Upper lobe of right lung (tissue), 1 donor: Measurements from ENCODE around the gene FAM131C. TPM values are rescaled to one million over a fixed set of nuclear protein-coding genes. Genes with fewer than 3 reads are reported as not detected.

Experiments
- ATAC-seq: fragments of 200-7000 bp; cut with Tn5 transposase; one replicate; pipeline ENCODE4 v1.9.1; 2020; ENCODE audit warnings: mild to moderate bottlenecking, moderate library complexity
- DNase-seq: peaks from one replicate; pipeline ENCODE4 v3.0.0-alpha.2; 2020
- H3K27ac ChIP-seq: fragments of 200-600 bp; one replicate; pipeline ENCODE4 v1.8.0; 2022
- H3K27me3 ChIP-seq: fragments of 200-600 bp; one replicate; pipeline ENCODE4 v1.8.0; 2022; ENCODE audit warnings: mild to moderate bottlenecking
- H3K36me3 ChIP-seq: fragments of 200-600 bp; one replicate; pipeline ENCODE4 v1.8.0; 2022
- H3K4me1 ChIP-seq: fragments of 200-600 bp; one replicate; pipeline ENCODE4 v1.8.0; 2022
- H3K4me3 ChIP-seq: fragments of 200-600 bp; one replicate; pipeline ENCODE4 v1.8.0; 2022; ENCODE audit warnings: mild to moderate bottlenecking
- H3K9me3 ChIP-seq: fragments of 200-600 bp; one replicate; pipeline ENCODE4 v1.8.0; 2022
- intact Hi-C: fragments of 100-400 bp; cut with DNase I; formaldehyde crosslinking; loops from one replicate; pipeline ENCODE4 v1.11.0; 2022
- total RNA-seq: library from RNA; stranded (reverse); fragmentation: NEBNext Ultra II Directional; extraction: Animal tissue kit (Norgen Biotek cat#: 25700); gene quantifications from one replicate; pipeline ENCODE4 v1.2.1, GENCODE V29; 2021
- TF ChIP-seq, protein P1 (sequence below): fragments of 200-600 bp; IDR thresholded peaks from one replicate; pipeline ENCODE4 v1.8.0; 2022; ENCODE audit warnings: antibody characterized with exemption
- donor health status: DM: no; HTN: yes; CAD: no; lungs with severe emphysema.

The FAM131C gene
- total RNA-seq, 1 donor from 2014 or later: not detected

DNA sequence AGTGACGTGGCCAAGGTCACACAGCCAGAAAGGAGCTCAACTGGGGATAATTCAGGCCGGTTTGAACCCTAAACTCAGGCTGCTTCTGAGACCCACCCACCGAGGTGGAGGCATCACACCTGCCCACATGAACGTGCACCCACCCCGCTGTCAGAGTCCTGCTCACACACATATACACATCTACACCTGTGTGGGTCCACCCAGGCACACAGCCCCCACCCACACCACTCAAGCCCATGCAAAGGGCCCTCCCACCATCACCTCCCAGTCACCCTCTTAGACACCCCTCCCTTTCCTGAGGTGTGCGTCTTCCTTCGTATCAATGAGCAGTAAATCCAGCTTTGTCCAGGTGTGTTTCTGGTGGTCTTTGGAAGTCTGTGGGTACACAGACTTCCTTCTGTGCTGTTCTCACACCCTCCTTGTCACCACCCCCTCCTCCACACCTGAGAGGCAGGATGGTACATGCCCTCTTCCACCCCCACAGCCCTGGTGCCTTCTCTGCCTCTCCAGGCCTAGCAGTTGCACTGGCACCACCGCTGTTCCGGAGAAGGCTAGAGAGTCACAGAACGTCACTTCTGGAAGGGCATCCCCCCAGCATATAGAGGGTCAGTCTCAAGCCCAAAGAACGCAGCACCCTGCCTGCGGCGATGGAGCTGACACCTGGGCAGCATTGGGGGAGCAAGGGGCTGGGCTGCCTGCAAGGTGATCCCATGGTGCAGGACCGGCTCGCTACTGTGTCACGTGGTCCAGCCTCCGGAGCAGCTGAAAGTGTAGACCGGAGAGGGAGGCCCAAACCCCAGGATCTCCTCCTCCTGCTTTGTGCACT is 18.9 kb upstream of the FAM131C start:
- ATAC-seq (no peak), DNase-seq (no peak)
- Histone ChIP-seq H3K36me3 (no peaks in the 10 kb centered on the region), H3K27me3 (no peaks in the 10 kb centered on the region), H3K4me3 (no peak overlapping the region), H3K4me1 (no peaks in the 10 kb centered on the region), H3K27ac (no peak overlapping the region), H3K9me3 (no peaks in the 10 kb centered on the region)
- intact Hi-C loops: no loop called here
- TF ChIP-seq, protein P1, sequence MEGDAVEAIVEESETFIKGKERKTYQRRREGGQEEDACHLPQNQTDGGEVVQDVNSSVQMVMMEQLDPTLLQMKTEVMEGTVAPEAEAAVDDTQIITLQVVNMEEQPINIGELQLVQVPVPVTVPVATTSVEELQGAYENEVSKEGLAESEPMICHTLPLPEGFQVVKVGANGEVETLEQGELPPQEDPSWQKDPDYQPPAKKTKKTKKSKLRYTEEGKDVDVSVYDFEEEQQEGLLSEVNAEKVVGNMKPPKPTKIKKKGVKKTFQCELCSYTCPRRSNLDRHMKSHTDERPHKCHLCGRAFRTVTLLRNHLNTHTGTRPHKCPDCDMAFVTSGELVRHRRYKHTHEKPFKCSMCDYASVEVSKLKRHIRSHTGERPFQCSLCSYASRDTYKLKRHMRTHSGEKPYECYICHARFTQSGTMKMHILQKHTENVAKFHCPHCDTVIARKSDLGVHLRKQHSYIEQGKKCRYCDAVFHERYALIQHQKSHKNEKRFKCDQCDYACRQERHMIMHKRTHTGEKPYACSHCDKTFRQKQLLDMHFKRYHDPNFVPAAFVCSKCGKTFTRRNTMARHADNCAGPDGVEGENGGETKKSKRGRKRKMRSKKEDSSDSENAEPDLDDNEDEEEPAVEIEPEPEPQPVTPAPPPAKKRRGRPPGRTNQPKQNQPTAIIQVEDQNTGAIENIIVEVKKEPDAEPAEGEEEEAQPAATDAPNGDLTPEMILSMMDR: no peak

DNA sequence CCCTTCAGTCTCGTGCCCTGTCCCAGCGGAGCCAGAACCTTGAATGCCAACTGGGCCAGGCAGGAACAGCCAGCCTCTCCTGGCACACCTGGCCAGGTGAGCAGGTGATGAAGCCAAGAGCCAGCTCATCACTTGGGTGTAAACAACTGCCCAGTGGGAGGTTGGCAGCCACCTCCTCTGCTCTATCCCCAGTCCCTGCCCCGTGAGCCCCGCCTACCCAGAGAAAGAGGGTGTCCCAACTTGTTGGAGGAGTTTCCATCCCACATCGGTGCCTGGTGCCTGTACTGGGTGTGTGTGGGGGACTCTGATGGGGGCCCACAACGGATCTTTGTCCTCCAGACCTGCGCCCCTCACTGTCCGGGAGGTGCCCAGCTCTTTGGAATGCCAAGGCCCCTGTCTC is 17.8 kb upstream of the FAM131C start:
- no peaks in the 10 kb centered on the region for H3K36me3 ChIP-seq
- no peak overlapping the region for H3K27ac ChIP-seq
- no peak for ATAC-seq
- H3K9me3 ChIP-seq: no peaks in the 10 kb centered on the region
- no peaks in the 10 kb centered on the region for H3K27me3 ChIP-seq
- no peaks in the 10 kb centered on the region for H3K4me1 ChIP-seq
- DNase-seq: no peak
- H3K4me3 ChIP-seq: no peak overlapping the region
- TF ChIP-seq, protein P1: no peak
- intact Hi-C loops: no loop called here

DNA sequence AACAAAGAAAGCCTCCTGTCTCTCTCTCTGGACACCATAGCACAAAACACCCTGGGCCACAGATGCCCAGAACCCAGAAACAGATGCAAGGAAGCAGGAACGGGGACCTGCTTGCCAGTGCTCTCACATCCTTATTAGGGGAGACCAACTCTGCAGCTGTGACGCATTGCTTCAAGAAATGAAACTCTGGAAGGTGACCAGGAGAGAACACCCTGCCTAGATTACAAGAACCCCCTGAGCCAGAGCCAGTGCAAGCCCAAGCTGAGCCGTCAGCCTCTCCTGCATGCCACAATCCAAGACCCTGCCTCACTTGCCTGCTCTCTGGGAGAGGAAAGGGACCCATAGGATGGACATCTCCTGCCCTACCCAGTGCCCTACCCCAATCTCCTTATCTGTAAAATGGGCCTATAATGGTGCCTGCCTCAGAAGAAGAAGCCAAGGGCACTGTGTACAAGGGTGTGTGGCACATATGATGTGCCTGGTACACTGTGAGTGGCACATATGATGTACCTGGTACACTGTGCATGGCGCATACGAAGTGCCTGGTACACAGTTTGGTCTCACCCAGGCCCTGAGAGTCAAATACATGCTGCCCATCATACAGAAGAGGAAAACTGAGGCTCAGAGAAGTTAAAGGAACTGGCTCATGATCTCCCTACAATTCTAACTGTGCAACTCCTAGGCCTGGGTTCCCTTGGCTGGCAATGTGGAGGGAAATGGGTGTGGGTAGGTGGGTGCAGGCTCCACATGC is 16.8 kb upstream of the FAM131C start:
- no peak for DNase-seq
- TF ChIP-seq, protein P1: no peak
- Histone ChIP-seq H3K27me3 (no peaks in the 10 kb centered on the region), H3K27ac (no peak overlapping the region), H3K4me3 (no peak overlapping the region), H3K4me1 (no peaks in the 10 kb centered on the region), H3K9me3 (no peaks in the 10 kb centered on the region), H3K36me3 (no peaks in the 10 kb centered on the region)
- intact Hi-C loops: no loop called here
- ATAC-seq: no peak

DNA sequence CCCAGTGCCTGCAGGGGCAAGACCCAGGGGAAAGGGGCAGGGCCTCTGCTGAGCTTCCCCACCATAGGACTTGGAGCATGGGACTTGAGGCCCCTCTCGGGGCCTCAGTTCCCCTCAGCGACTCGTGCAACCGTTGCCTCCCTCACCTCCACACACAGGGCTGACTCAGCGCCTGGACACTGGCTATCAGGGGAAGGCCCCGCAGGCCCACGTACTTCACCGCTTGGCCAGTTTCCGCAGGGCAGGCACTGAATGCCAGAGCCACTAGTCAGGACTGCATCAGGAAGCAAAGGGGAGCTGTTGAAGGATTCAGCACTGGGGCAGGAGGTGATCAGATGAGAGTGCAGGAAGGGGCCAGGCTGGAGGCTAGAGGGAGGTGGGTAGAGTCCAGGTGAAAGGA is 15.5 kb upstream of the FAM131C start:
- DNase-seq (no peak), ATAC-seq (no peak)

DNA sequence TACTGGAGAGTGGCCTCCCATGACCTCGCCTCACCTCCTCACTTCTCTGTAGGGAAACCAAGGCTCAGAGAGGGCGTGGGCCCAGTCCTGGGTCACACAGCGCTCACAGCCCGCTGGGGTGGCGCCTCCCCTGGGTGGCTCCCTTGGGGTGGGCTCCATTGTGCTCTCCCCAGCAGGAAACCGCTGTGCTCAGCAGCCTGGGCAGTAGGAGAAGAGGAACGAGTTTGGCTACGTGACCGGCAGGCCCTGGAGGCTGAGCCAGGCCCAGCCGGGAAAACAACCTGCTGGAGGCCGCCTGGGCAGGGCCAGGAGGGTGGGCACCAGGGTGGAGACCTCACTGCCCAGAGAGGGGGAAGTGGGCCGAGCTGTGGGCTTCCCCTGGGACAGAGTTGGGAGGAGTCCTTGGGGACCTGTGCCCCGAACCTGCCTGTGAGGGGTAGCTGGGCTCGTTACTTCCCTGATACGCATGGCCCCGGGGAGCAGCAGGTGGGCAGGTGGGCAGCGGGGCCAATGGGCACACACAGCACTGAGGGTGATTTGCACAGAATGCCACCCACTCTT is 15.0 kb upstream of the FAM131C start:
- DNase-seq (no peak), ATAC-seq (no peak)
- Histone ChIP-seq H3K4me3 (no peak overlapping the region), H3K27ac (no peak overlapping the region), H3K27me3 (no peaks in the 10 kb centered on the region), H3K36me3 (no peaks in the 10 kb centered on the region), H3K4me1 (no peaks in the 10 kb centered on the region), H3K9me3 (no peaks in the 10 kb centered on the region)
- TF ChIP-seq, protein P1: no peak
- intact Hi-C loops: no loop called here

More for the DNA sequence above, 15.5 kb upstream of the FAM131C start:
- H3K4me3 ChIP-seq: no peak overlapping the region
- H3K27ac ChIP-seq: no peak overlapping the region
- TF ChIP-seq, protein P1: no peak
- H3K9me3 ChIP-seq: no peaks in the 10 kb centered on the region
- no peaks in the 10 kb centered on the region for H3K36me3 ChIP-seq
- no peaks in the 10 kb centered on the region for H3K27me3 ChIP-seq
- H3K4me1 ChIP-seq: no peaks in the 10 kb centered on the region
- intact Hi-C loops: no loop called here
